ENCODE measurements around the gene NKPD1. TPM values are rescaled to one million over a fixed set of nuclear protein-coding genes. Genes with fewer than 3 reads are reported as not detected.

NKPD1 gene
- total RNA-seq, 5 donors from 2014 or later (not counting 1 experiment from before 2014, with no cell fraction given), result 0.95 to 1.3 (median 1.2) TPM

DNA sequence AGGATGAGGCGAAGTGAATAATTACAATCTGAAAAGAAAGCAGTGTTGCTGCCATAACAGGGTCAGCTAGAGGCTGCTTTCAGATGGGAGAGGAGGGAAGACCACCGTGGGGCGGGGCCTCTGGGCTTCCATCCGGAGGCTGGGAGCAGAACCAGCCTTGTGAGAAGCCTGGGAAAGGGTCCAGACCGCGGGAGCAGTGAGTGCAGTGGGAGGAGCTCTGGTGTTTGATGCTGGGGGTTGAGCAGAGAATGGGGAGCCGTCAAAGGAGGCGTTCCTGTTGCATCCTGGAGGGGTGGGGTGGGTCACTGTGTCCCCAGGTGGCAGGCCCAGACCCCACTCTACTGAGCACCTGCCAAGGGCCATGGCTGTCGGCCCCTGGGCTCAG is 18.1 kb downstream of the NKPD1 start:
- Histone ChIP-seq H3K4me3 (ENCODE audit: control insufficient read depth in 1 of 2, extremely low read depth in 1 of 2, low read length in 1 of 2) (no peak overlapping the region), H3K36me3 (ENCODE audit: control insufficient read depth in 2 of 2, extremely low read depth in 1 of 2, insufficient read depth in 1 of 2, low read length in 1 of 2) (peaks cover 22 to 42% of the 10 kb centered on the region in 2 donors), H3K9me3 (no peaks in the 10 kb centered on the region), H3K27me3 (replicated peaks in 1 of 2; ENCODE audit: control insufficient read depth in 2 of 2, extremely low read depth in 1 of 2, insufficient read depth in 2 of 2, low read length in 1 of 2) (no peaks in the 10 kb centered on the region), H3K4me1 (ENCODE audit: control insufficient read depth in 1 of 2, extremely low read depth in 1 of 2, insufficient read depth in 2 of 2, low read length in 2 of 2) (no peaks in the 10 kb centered on the region), H3K27ac (ENCODE audit: low read length) (no peak overlapping the region)
- DNase-seq, result no peak
- Mint-ChIP-seq H3K4me3 (no peak overlapping the region), H3K27ac (no peak overlapping the region), H3K36me3 (peaks cover 11% of the 10 kb centered on the region), H3K4me1 (peaks cover 0 to 3% (median 2%) of the 10 kb centered on the region in 3 donors), H3K27me3 (no peaks in the 10 kb centered on the region), H3K9me3 (no peaks in the 10 kb centered on the region)
- ChIA-PET POLR2A (interaction anchor here in 1 of 2 donors (0.6 kb wide), 1 partner anchor 172 kb away, joined by 3 read pairs; no protein-coding TSS in a partner anchor), CTCF (no interaction called here)
- WGBS (ENCODE audit: insufficient coverage), result 99% methylated on average over 6 of the region's 9 CpGs
- ATAC-seq (replicated peaks in 1 of 4), result no peak

GRCh38 chr19:45142016-45142725 is 18.6 kb downstream of the NKPD1 start:
- DNase-seq, result no peak
- Histone ChIP-seq H3K27ac (ENCODE audit: low read length) (no peak overlapping the region), H3K9me3 (no peaks in the 10 kb centered on the region), H3K4me3 (ENCODE audit: control insufficient read depth in 1 of 2, extremely low read depth in 1 of 2, low read length in 1 of 2) (no peak overlapping the region), H3K27me3 (replicated peaks in 1 of 2; ENCODE audit: control insufficient read depth in 2 of 2, extremely low read depth in 1 of 2, insufficient read depth in 2 of 2, low read length in 1 of 2) (no peaks in the 10 kb centered on the region), H3K4me1 (ENCODE audit: control insufficient read depth in 1 of 2, extremely low read depth in 1 of 2, insufficient read depth in 2 of 2, low read length in 2 of 2) (no peaks in the 10 kb centered on the region), H3K36me3 (ENCODE audit: control insufficient read depth in 2 of 2, extremely low read depth in 1 of 2, insufficient read depth in 1 of 2, low read length in 1 of 2) (peaks cover 22 to 42% of the 10 kb centered on the region in 2 donors)
- peaks cover 2 to 7% (median 4%) of the 10 kb centered on the region in 3 donors for H3K4me1 Mint-ChIP-seq
- POLR2A ChIA-PET, result no interaction called here
- ATAC-seq (replicated peaks in 1 of 4), result no peak
- H3K4me3 Mint-ChIP-seq, result no peak overlapping the region
- no peaks in the 10 kb centered on the region for H3K9me3 Mint-ChIP-seq
- peaks cover 11% of the 10 kb centered on the region for H3K36me3 Mint-ChIP-seq
- CTCF ChIA-PET, result no interaction called here
- H3K27me3 Mint-ChIP-seq, result no peaks in the 10 kb centered on the region
- WGBS (ENCODE audit: insufficient coverage), result 96% methylated on average over 30 of the region's 33 CpGs
- no peak overlapping the region for H3K27ac Mint-ChIP-seq

- Mint-ChIP-seq H3K27ac (no peak overlapping the region), H3K4me1 (peaks cover 2 to 10% (median 7%) of the 10 kb centered on the region in 3 donors), H3K9me3 (no peaks in the 10 kb centered on the region), H3K27me3 (no peaks in the 10 kb centered on the region), H3K4me3 (no peak overlapping the region), H3K36me3 (peaks cover 11% of the 10 kb centered on the region)
- Histone ChIP-seq H3K4me3 (ENCODE audit: control insufficient read depth in 1 of 2, extremely low read depth in 1 of 2, low read length in 1 of 2) (no peak overlapping the region), H3K27ac (ENCODE audit: low read length) (no peak overlapping the region), H3K27me3 (replicated peaks in 1 of 2; ENCODE audit: control insufficient read depth in 2 of 2, extremely low read depth in 1 of 2, insufficient read depth in 2 of 2, low read length in 1 of 2) (no peaks in the 10 kb centered on the region), H3K4me1 (ENCODE audit: control insufficient read depth in 1 of 2, extremely low read depth in 1 of 2, insufficient read depth in 2 of 2, low read length in 2 of 2) (peaks cover 0 to 4% of the 10 kb centered on the region in 2 experiments), H3K9me3 (no peaks in the 10 kb centered on the region), H3K36me3 (ENCODE audit: control insufficient read depth in 2 of 2, extremely low read depth in 1 of 2, insufficient read depth in 1 of 2, low read length in 1 of 2) (peaks cover 22 to 40% of the 10 kb centered on the region in 2 donors)
- DNase-seq (no peak), ATAC-seq (replicated peaks in 1 of 4) (no peak)
- ChIA-PET CTCF (no interaction called here), POLR2A (no interaction called here)
- 94% methylated on average over 17 of the region's 28 CpGs for WGBS (ENCODE audit: insufficient coverage)
Observed at GRCh38 chr19:45141203-45141900, 19.4 kb downstream of the NKPD1 start.

DNA sequence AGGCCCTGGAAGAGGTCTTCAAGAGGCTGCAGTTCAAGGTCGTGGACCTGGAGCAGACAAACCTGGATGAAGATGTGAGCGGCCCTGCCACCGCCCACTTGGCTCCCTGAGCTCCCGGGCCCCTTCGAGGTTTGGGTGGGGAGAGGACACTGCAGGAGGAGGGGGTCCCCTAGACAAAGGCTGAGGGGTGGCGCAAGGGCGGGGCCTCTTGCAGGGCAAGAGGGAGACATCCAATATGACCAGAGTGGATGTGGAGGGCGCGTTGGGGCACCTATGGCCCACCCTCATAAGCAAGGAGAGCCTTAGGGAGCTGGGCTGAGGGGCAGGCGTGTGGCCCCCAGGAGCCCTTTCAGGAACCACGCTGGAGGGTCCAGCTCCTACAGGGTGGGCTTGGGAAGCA is 20.2 kb downstream of the NKPD1 start:
- Histone ChIP-seq H3K27me3 (replicated peaks in 1 of 2; ENCODE audit: control insufficient read depth in 2 of 2, extremely low read depth in 1 of 2, insufficient read depth in 2 of 2, low read length in 1 of 2) (no peaks in the 10 kb centered on the region), H3K4me3 (ENCODE audit: control insufficient read depth in 1 of 2, extremely low read depth in 1 of 2, low read length in 1 of 2) (no peak overlapping the region), H3K9me3 (no peaks in the 10 kb centered on the region), H3K27ac (ENCODE audit: low read length) (no peak overlapping the region), H3K4me1 (ENCODE audit: control insufficient read depth in 1 of 2, extremely low read depth in 1 of 2, insufficient read depth in 2 of 2, low read length in 2 of 2) (peaks cover 0 to 4% of the 10 kb centered on the region in 2 experiments), H3K36me3 (ENCODE audit: control insufficient read depth in 2 of 2, extremely low read depth in 1 of 2, insufficient read depth in 1 of 2, low read length in 1 of 2) (peaks cover 22 to 35% of the 10 kb centered on the region in 2 donors)
- CTCF ChIA-PET, result no interaction called here
- Mint-ChIP-seq H3K27me3 (no peaks in the 10 kb centered on the region), H3K27ac (no peak overlapping the region), H3K4me1 (peaks cover 2 to 10% (median 7%) of the 10 kb centered on the region in 3 donors), H3K4me3 (no peak overlapping the region), H3K36me3 (peaks cover 11% of the 10 kb centered on the region), H3K9me3 (no peaks in the 10 kb centered on the region)
- POLR2A ChIA-PET, result no interaction called here
- ATAC-seq (replicated peaks in 1 of 4) (no peak), DNase-seq (no peak)
- 94% methylated on average over 7 of the region's 11 CpGs for whole genome bisulfite sequencing (ENCODE audit: insufficient coverage)

DNA sequence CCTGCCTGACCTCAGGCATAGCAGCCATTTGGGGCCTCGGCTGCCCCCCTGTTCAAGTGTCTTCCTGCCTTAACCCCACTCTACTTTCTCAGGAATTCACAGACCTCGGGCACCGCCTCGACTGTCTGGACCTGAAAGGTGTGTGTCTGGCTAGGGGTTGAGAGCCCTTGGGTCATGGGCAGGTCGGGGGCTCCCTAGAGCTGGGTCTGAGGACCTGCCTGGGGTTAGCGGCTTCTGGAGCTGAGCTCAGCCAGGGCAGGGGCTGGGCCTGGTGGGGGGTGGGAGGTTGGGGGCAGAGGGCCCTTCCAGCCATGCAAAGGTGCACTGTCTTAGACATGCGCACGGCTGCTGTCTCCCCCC is 20.7 kb downstream of the NKPD1 start:
- ChIA-PET POLR2A (no interaction called here), CTCF (no interaction called here)
- 100% methylated on average over 3 of the region's 8 CpGs for WGBS (ENCODE audit: insufficient coverage)
- H3K4me1 ChIP-seq (ENCODE audit: control insufficient read depth in 1 of 2, extremely low read depth in 1 of 2, insufficient read depth in 2 of 2, low read length in 2 of 2), result peaks cover 0 to 4% of the 10 kb centered on the region in 2 experiments
- H3K36me3 Mint-ChIP-seq, result peaks cover 11% of the 10 kb centered on the region
- no peak overlapping the region for H3K27ac ChIP-seq (ENCODE audit: low read length)
- H3K36me3 ChIP-seq (ENCODE audit: control insufficient read depth in 2 of 2, extremely low read depth in 1 of 2, insufficient read depth in 1 of 2, low read length in 1 of 2), result peaks cover 22 to 31% of the 10 kb centered on the region in 2 donors
- H3K4me3 Mint-ChIP-seq, result no peak overlapping the region
- no peak for DNase-seq
- H3K4me1 Mint-ChIP-seq, result peaks cover 2 to 10% (median 7%) of the 10 kb centered on the region in 3 donors
- H3K27me3 Mint-ChIP-seq, result no peaks in the 10 kb centered on the region
- H3K9me3 ChIP-seq, result no peaks in the 10 kb centered on the region
- no peak overlapping the region for H3K27ac Mint-ChIP-seq
- no peaks in the 10 kb centered on the region for H3K27me3 ChIP-seq (replicated peaks in 1 of 2; ENCODE audit: control insufficient read depth in 2 of 2, extremely low read depth in 1 of 2, insufficient read depth in 2 of 2, low read length in 1 of 2)
- no peak for ATAC-seq (replicated peaks in 1 of 4)
- no peaks in the 10 kb centered on the region for H3K9me3 Mint-ChIP-seq
- H3K4me3 ChIP-seq (ENCODE audit: control insufficient read depth in 1 of 2, extremely low read depth in 1 of 2, low read length in 1 of 2), result no peak overlapping the region

GRCh38 chr19:45139286-45140143 is 21.3 kb downstream of the NKPD1 start:
- Mint-ChIP-seq H3K4me3 (no peak overlapping the region), H3K9me3 (no peaks in the 10 kb centered on the region), H3K27me3 (no peaks in the 10 kb centered on the region), H3K27ac (no peak overlapping the region), H3K4me1 (peaks cover 2 to 10% (median 8%) of the 10 kb centered on the region in 3 donors), H3K36me3 (peaks cover 11% of the 10 kb centered on the region)
- 95% methylated on average over 17 of the region's 24 CpGs for WGBS (ENCODE audit: insufficient coverage)
- Histone ChIP-seq H3K36me3 (ENCODE audit: control insufficient read depth in 2 of 2, extremely low read depth in 1 of 2, insufficient read depth in 1 of 2, low read length in 1 of 2) (peaks cover 18 to 33% of the 10 kb centered on the region in 2 donors), H3K27ac (ENCODE audit: low read length) (no peak overlapping the region), H3K9me3 (no peaks in the 10 kb centered on the region), H3K4me3 (ENCODE audit: control insufficient read depth in 1 of 2, extremely low read depth in 1 of 2, low read length in 1 of 2) (no peak overlapping the region), H3K4me1 (ENCODE audit: control insufficient read depth in 1 of 2, extremely low read depth in 1 of 2, insufficient read depth in 2 of 2, low read length in 2 of 2) (peaks cover 0 to 4% of the 10 kb centered on the region in 2 experiments), H3K27me3 (replicated peaks in 1 of 2; ENCODE audit: control insufficient read depth in 2 of 2, extremely low read depth in 1 of 2, insufficient read depth in 2 of 2, low read length in 1 of 2) (no peaks in the 10 kb centered on the region)
- DNase-seq, result no peak
- ATAC-seq (replicated peaks in 1 of 4), result no peak
- ChIA-PET CTCF (no interaction called here), POLR2A (no interaction called here)

Data from T-cell (primary cell).